ENCODE data around the gene SHANK1.
"Not testable (repeated sequence)": the region's sequence is repeated elsewhere in the genome, so short reads cannot be mapped to it uniquely, and the experiment has no call there.

The SHANK1 gene

GRCh38 chr19:50632151-50632835, 87.3 kb downstream of the SHANK1 start:
- no peak for DNase-seq

GRCh38 chr19:50629801-50630200, 89.8 kb downstream of the SHANK1 start:
- no peak for DNase-seq

GRCh38 chr19:50629194-50629593, 90.4 kb downstream of the SHANK1 start:
- DNase-seq: no peak

- no peak for DNase-seq
Measured at GRCh38 chr19:50628551-50628950, 91.1 kb downstream of the SHANK1 start.

- no peak for DNase-seq
Measured at GRCh38 chr19:50628146-50628545, 91.5 kb downstream of the SHANK1 start.

- no peak for DNase-seq
Measured at GRCh38 chr19:50626795-50627194, 92.8 kb downstream of the SHANK1 start.

- DNase-seq: no peak
Measured at GRCh38 chr19:50626011-50626410, 93.6 kb downstream of the SHANK1 start.

- DNase-seq: no peak
Measured at GRCh38 chr19:50624949-50625600, 94.5 kb downstream of the SHANK1 start.

- DNase-seq: not testable (repeated sequence)
Measured at GRCh38 chr19:50620394-50620906, 99.2 kb downstream of the SHANK1 start.

- DNase-seq: not testable (repeated sequence)
Measured at GRCh38 chr19:50619184-50619583, 100.4 kb downstream of the SHANK1 start.

- DNase-seq: not testable (repeated sequence)
Measured at GRCh38 chr19:50618379-50618778, 101.2 kb downstream of the SHANK1 start.

GRCh38 chr19:50612504-50613404, 106.8 kb downstream of the SHANK1 start:
- not testable (repeated sequence) for DNase-seq
